GM12892 (cell line): ENCODE measurements around the gene CTAG1B.

Source experiments
- POLR2A ChIP-seq: IDR thresholded peaks from 2 replicates; pipeline ENCODE4 v1.6.1; 2011; ENCODE audit warnings: low read depth, low read length, control low read depth
- POLR2AphosphoS5 ChIP-seq: IDR thresholded peaks from 2 replicates; pipeline ENCODE4 v1.6.1; 2011; ENCODE audit warnings: low read depth, low read length, control low read depth
- TAF1 ChIP-seq: IDR thresholded peaks from 2 replicates; pipeline ENCODE4 v1.6.1; 2011; ENCODE audit warnings: low read depth, mild to moderate bottlenecking, control low read depth, low read length, borderline replicate concordance

GRCh38 chrX:154661899-154662298, 42.8 kb upstream of the CTAG1B start:
- no peak for TF ChIP-seq TAF1
- TF ChIP-seq POLR2A: no peak
- TF ChIP-seq POLR2AphosphoS5: no peak
